HG03432 (cell line): ENCODE measurements around the gene FAM135A.
"Not testable (repeated sequence)": the region's sequence is repeated elsewhere in the genome, so short reads cannot be mapped to it uniquely, and the experiment has no call there.

ENCODE experiments used
- ATAC-seq: cut with Tn5 transposase; IDR thresholded peaks from one replicate; pipeline ENCODE4 v1.9.1; 2021; ENCODE audit warnings: mild to moderate bottlenecking, moderate library complexity; ENCODE audit not compliant: unreplicated experiment

FAM135A gene

GRCh38 chr6:70456735-70457134 is 43.4 kb downstream of the FAM135A start:
- ATAC-seq: no peak

GRCh38 chr6:70459235-70459634 is 45.9 kb downstream of the FAM135A start:
- ATAC-seq: no peak

GRCh38 chr6:70459699-70460098 is 46.4 kb downstream of the FAM135A start:
- not testable (repeated sequence) for ATAC-seq

- no peak for ATAC-seq
Observed at GRCh38 chr6:70470016-70470415, 56.7 kb downstream of the FAM135A start.

- not testable (repeated sequence) for ATAC-seq
Observed at GRCh38 chr6:70470510-70470909, 57.2 kb downstream of the FAM135A start.

- ATAC-seq: no peak
Observed at GRCh38 chr6:70474751-70475150, 61.4 kb downstream of the FAM135A start.

GRCh38 chr6:70479236-70479635 is 65.9 kb downstream of the FAM135A start:
- no peak for ATAC-seq

GRCh38 chr6:70486638-70487037 is 73.3 kb downstream of the FAM135A start:
- ATAC-seq: not testable (repeated sequence)

- ATAC-seq: no peak
Observed at GRCh38 chr6:70489364-70489763, 76.1 kb downstream of the FAM135A start.

- ATAC-seq: no peak
Observed at GRCh38 chr6:70494833-70495232, 81.5 kb downstream of the FAM135A start.

GRCh38 chr6:70495790-70496189 is 82.5 kb downstream of the FAM135A start:
- not testable (repeated sequence) for ATAC-seq

GRCh38 chr6:70502484-70502883 is 89.2 kb downstream of the FAM135A start:
- no peak for ATAC-seq

- ATAC-seq: no peak
Observed at GRCh38 chr6:70503813-70504465, 90.6 kb downstream of the FAM135A start.

GRCh38 chr6:70506321-70506720 is 93.0 kb downstream of the FAM135A start:
- no peak for ATAC-seq

GRCh38 chr6:70507161-70507560 is 93.9 kb downstream of the FAM135A start:
- no peak for ATAC-seq

- ATAC-seq: no peak
Observed at GRCh38 chr6:70508953-70509352, 95.6 kb downstream of the FAM135A start.

GRCh38 chr6:70510600-70510999 is 97.3 kb downstream of the FAM135A start:
- ATAC-seq: no peak

- no peak for ATAC-seq
Observed at GRCh38 chr6:70518723-70519122, 105.4 kb downstream of the FAM135A start.

GRCh38 chr6:70520575-70520974 is 107.3 kb downstream of the FAM135A start:
- peak; percentile 44 for ATAC-seq

- no peak for ATAC-seq
Observed at GRCh38 chr6:70524721-70525286, 111.5 kb downstream of the FAM135A start.

GRCh38 chr6:70527071-70527737 is 113.9 kb downstream of the FAM135A start:
- ATAC-seq: no peak

- no peak for ATAC-seq
Observed at GRCh38 chr6:70530023-70530422, 116.7 kb downstream of the FAM135A start.
